ENCODE results near the gene GFPT2. TPM values are rescaled to one million over a fixed set of nuclear protein-coding genes. Genes with fewer than 3 reads are reported as not detected.

Gene GFPT2
- total and polyA plus RNA-seq, 2 of the 8 experiments (the other 6 are each of a cell fraction or from before 2014, with no cell fraction given), result 83.7 to 143 TPM

- Histone ChIP-seq H3K23ac (ENCODE audit: insufficient read length) (no peak overlapping the region), H2AK5ac (ENCODE audit: low read depth, low read length) (no peak overlapping the region), H2BK20ac (ENCODE audit: low read length) (no peak overlapping the region), H3K23me2 (ENCODE audit: low read depth, low read length) (peaks cover 3% of the 10 kb centered on the region; the same call in 1 of the 2 replicates), H2BK5ac (ENCODE audit: low read depth, low read length) (no peak overlapping the region), H4K20me1 (replicated peaks in 1 of 2; ENCODE audit: control insufficient read depth in 1 of 2, insufficient read depth in 2 of 2, low read length in 2 of 2) (peaks cover 4 to 5% of the 10 kb centered on the region in 2 experiments), H4K8ac (ENCODE audit: extremely low read depth, insufficient read depth, low read length) (no peak overlapping the region), H3K9me3 (ENCODE audit: insufficient read depth in 2 of 2, low read depth in 1 of 2, low read length in 1 of 2) (no peaks in the 10 kb centered on the region), H3K79me1 (ENCODE audit: low read depth, low read length) (no peaks in the 10 kb centered on the region; the same call in 1 of the 2 replicates), H2BK15ac (ENCODE audit: low read length) (no peak overlapping the region), H2BK120ac (replicated peaks; ENCODE audit: low read depth, low read length) (no peak overlapping the region), H2AFZ (ENCODE audit: low read length) (no peak overlapping the region), H3K36me3 (ENCODE audit: control insufficient read depth in 2 of 4, insufficient read depth in 4 of 4, low read length in 3 of 4) (peaks cover 0 to 15% (median 13%) of the 10 kb centered on the region in 4 experiments; a peak in 6 of 8 replicates), H3K4me1 (replicated peaks in 1 of 4; ENCODE audit: control insufficient read depth in 3 of 4, insufficient read depth in 4 of 4, low read length in 3 of 4) (peaks cover 0 to 6% (median 3%) of the 10 kb centered on the region in 4 experiments; a peak in 6 of 7 replicates), H3K18ac (ENCODE audit: extremely low read depth, low read length) (no peak overlapping the region), H3K14ac (ENCODE audit: insufficient read length) (no peak overlapping the region), H3K4ac (replicated peaks; ENCODE audit: insufficient read length, low read depth, low read length) (no peak overlapping the region), H3K4me2 (ENCODE audit: insufficient read depth in 1 of 2, low read depth in 2 of 2, low read length in 2 of 2) (no peak overlapping the region), H3K27ac (ENCODE audit: low read depth, low read length) (no peak overlapping the region), H3K56ac (replicated peaks; ENCODE audit: insufficient read length, low read depth, low read length) (no peak overlapping the region), H2BK12ac (ENCODE audit: low read depth, low read length) (no peak overlapping the region), H4K5ac (ENCODE audit: insufficient read length, low read depth, low read length) (no peak overlapping the region), H3K79me2 (ENCODE audit: control insufficient read depth in 1 of 2, insufficient read depth in 2 of 2, low read length in 2 of 2) (no peaks in the 10 kb centered on the region), H3K9ac (replicated peaks in 1 of 4; ENCODE audit: extremely low read depth in 1 of 4, low read depth in 3 of 4, low read length in 3 of 4) (no peak overlapping the region), H3K4me3 (ENCODE audit: extremely low read depth in 1 of 4, insufficient read depth in 2 of 4, low read depth in 3 of 4, low read length in 4 of 4) (no peak overlapping the region), H3K27me3 (replicated peaks in 1 of 4; ENCODE audit: control insufficient read depth in 3 of 4, extremely low read depth in 1 of 4, insufficient read depth in 3 of 4, low read length in 3 of 4) (no peaks in the 10 kb centered on the region), H4K91ac (replicated peaks; ENCODE audit: insufficient read length, low read length) (no peak overlapping the region)
- FAIRE-seq, result no peak
- 90% methylated on average over 3 of the region's 7 CpGs; no CpG with 5 or more reads in 1 of the 2 experiments for WGBS, 2 experiments (ENCODE audit: extremely low coverage in 1 of 2, insufficient coverage in 1 of 2, insufficient read length in 1 of 2, insufficient replicate concordance in 2 of 2, low coverage in 1 of 2, low lambda C conversion rate in 2 of 2, missing lambda C conversion rate in 1 of 2)
- POLR2A ChIA-PET (ENCODE audit: partially characterized antibody), result no interaction called here
- CTCF ChIA-PET (ENCODE audit: partially characterized antibody), result interaction anchor here (1.0 to 9.0 kb wide), 7 partner anchors 13 to 174 kb away, joined by 3 to 88 read pairs (median 15); partner anchors contain the start of gene RASGEF1C
- DNase-seq (ENCODE audit: low read depth in 1 of 2, low spot score in 2 of 2), result no peak
- TF ChIP-seq TAF7 (optimal IDR thresholded peaks at IDR 0.05; ENCODE audit: borderline replicate concordance, low read depth, low read length) (no peak), CHD2 (IDR thresholded peaks at IDR 0.05; ENCODE audit: low read length) (no peak), EGR1 (IDR thresholded peaks at IDR 0.05; ENCODE audit: borderline replicate concordance, low read depth, low read length) (no peak), HDAC2 (IDR thresholded peaks at IDR 0.05; ENCODE audit: borderline replicate concordance in 1 of 2, low read depth in 2 of 2, low read length in 2 of 2) (no peak), HDAC6 (IDR thresholded peaks at IDR 0.05; ENCODE audit: low read depth, low read length) (no peak), CBX5 (IDR thresholded peaks at IDR 0.05; ENCODE audit: low read depth, low read length) (no peak), NRF1 (IDR thresholded peaks at IDR 0.05; ENCODE audit: low read depth, low read length) (no peak), SIN3A (conservative IDR thresholded peaks at IDR 0.05 in 1 of 2, IDR thresholded peaks at IDR 0.05 in 1 of 2; ENCODE audit: low read depth in 1 of 2, low read length in 2 of 2) (no peak), EP300 (IDR thresholded peaks at IDR 0.05; ENCODE audit: borderline replicate concordance in 1 of 2, low read depth in 2 of 2, low read length in 2 of 2) (no peak)
- TF ChIP-seq, protein P1, sequence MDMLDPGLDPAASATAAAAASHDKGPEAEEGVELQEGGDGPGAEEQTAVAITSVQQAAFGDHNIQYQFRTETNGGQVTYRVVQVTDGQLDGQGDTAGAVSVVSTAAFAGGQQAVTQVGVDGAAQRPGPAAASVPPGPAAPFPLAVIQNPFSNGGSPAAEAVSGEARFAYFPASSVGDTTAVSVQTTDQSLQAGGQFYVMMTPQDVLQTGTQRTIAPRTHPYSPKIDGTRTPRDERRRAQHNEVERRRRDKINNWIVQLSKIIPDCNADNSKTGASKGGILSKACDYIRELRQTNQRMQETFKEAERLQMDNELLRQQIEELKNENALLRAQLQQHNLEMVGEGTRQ (IDR thresholded peaks at IDR 0.05; ENCODE audit: low read length), result no peak
- TF ChIP-seq, protein P2, sequence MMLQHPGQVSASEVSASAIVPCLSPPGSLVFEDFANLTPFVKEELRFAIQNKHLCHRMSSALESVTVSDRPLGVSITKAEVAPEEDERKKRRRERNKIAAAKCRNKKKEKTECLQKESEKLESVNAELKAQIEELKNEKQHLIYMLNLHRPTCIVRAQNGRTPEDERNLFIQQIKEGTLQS (IDR thresholded peaks at IDR 0.05; ENCODE audit: insufficient read depth, low read depth, low read length), result no peak
Observed at GRCh38 chr5:180296771-180297170, 56.4 kb downstream of the GFPT2 start.

All from H1 (cell line).